ENCODE results near the gene IGSF21. TPM values are rescaled to one million over a fixed set of nuclear protein-coding genes. Genes with fewer than 3 reads are reported as not detected.

IGSF21 gene
- total and polyA plus RNA-seq, 2 donors (not counting 3 experiments of a cell fraction or from before 2014, with no cell fraction given), result not detected

- BruUV-seq (replicated peaks), result no TSS peak
- intact Hi-C loops (cut with micrococcal nuclease), result no loop called here
- Histone ChIP-seq H3K4me1 (ENCODE audit: control insufficient read depth, extremely low read depth, insufficient read depth, low read length) (no peaks in the 10 kb centered on the region), H3K27ac (ENCODE audit: insufficient read depth, low read depth, low read length) (no peak overlapping the region), H2AFZ (ENCODE audit: low read depth, low read length) (no peak overlapping the region), H3K9ac (replicated peaks; ENCODE audit: extremely low read depth, insufficient read depth, low read length) (no peak overlapping the region), H4K20me1 (replicated peaks; ENCODE audit: control insufficient read depth, extremely low read depth, insufficient read depth, low read length) (no peaks in the 10 kb centered on the region), H3K27me3 (ENCODE audit: control insufficient read depth in 2 of 2, insufficient read depth in 2 of 2, low read length in 2 of 2) (no peaks in the 10 kb centered on the region), H3K4me2 (ENCODE audit: insufficient read depth, low read length) (no peak overlapping the region), H3K79me2 (ENCODE audit: control insufficient read depth, insufficient read depth, low read length) (no peaks in the 10 kb centered on the region), H3K9me1 (replicated peaks; ENCODE audit: control insufficient read depth, extremely low read depth, insufficient read depth, low read length) (no peaks in the 10 kb centered on the region), H3K36me3 (ENCODE audit: control insufficient read depth in 2 of 2, extremely low read depth in 1 of 2, insufficient read depth in 2 of 2, low read length in 2 of 2) (no peaks in the 10 kb centered on the region), H3K4me3 (replicated peaks in 1 of 3; ENCODE audit: insufficient read depth in 1 of 3, low read depth in 1 of 3, low read length in 3 of 3) (no peak overlapping the region), H3K9me3 (replicated peaks; ENCODE audit: control insufficient read depth, insufficient read depth, low read length) (peaks cover 5% of the 10 kb centered on the region)
- dilution Hi-C loops (cut with MboI; ENCODE audit: extremely low pct_ligation_motif_present, low sequenced_read_pairs), result no loop called here
- CTCF ChIA-PET, result no interaction called here
- POLR2A ChIA-PET, result no interaction called here
- TF ChIP-seq, protein P1, sequence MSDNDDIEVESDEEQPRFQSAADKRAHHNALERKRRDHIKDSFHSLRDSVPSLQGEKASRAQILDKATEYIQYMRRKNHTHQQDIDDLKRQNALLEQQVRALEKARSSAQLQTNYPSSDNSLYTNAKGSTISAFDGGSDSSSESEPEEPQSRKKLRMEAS (IDR thresholded peaks at IDR 0.05; ENCODE audit: insufficient read depth, insufficient read length), result no peak
- TF ChIP-seq JUN (IDR thresholded peaks at IDR 0.05; ENCODE audit: borderline replicate concordance, insufficient read depth, insufficient read length, low read depth), result no peak
- no peak for TF ChIP-seq FOS (IDR thresholded peaks at IDR 0.05; ENCODE audit: borderline replicate concordance, insufficient read depth, low read length)
- TF ChIP-seq MYC (IDR thresholded peaks at IDR 0.05; ENCODE audit: low read depth, low read length), result no peak
- no peak for TF ChIP-seq CTCF (IDR thresholded peaks at IDR 0.05; ENCODE audit: extremely low read depth in 1 of 2, insufficient read depth in 1 of 2, low read depth in 1 of 2, low read length in 2 of 2)
- TF ChIP-seq POLR2A (IDR thresholded peaks at IDR 0.05; ENCODE audit: low read depth, low read length), result no peak
- TF ChIP-seq EZH2 (IDR thresholded peaks at IDR 0.05; ENCODE audit: borderline replicate concordance, low read depth, low read length, severe bottlenecking), result no peak
- FAIRE-seq (no peak), DNase-seq (ENCODE audit: low read depth, low spot score) (no peak)
These were observed 307.4 kb downstream of the IGSF21 start for GRCh38 chr1:18414872-18415447.
